HG03103 (cell line): Measurements from ENCODE around the gene NPHS2.
A peak's percentile ranks its signal among the peaks of the same experiment; 100 is the strongest.

Experiments used
- ATAC-seq: cut with Tn5 transposase; IDR thresholded peaks from one replicate; pipeline ENCODE4 v1.9.1; 2021; ENCODE audit warnings: low read depth; ENCODE audit not compliant: unreplicated experiment

The NPHS2 gene

DNA sequence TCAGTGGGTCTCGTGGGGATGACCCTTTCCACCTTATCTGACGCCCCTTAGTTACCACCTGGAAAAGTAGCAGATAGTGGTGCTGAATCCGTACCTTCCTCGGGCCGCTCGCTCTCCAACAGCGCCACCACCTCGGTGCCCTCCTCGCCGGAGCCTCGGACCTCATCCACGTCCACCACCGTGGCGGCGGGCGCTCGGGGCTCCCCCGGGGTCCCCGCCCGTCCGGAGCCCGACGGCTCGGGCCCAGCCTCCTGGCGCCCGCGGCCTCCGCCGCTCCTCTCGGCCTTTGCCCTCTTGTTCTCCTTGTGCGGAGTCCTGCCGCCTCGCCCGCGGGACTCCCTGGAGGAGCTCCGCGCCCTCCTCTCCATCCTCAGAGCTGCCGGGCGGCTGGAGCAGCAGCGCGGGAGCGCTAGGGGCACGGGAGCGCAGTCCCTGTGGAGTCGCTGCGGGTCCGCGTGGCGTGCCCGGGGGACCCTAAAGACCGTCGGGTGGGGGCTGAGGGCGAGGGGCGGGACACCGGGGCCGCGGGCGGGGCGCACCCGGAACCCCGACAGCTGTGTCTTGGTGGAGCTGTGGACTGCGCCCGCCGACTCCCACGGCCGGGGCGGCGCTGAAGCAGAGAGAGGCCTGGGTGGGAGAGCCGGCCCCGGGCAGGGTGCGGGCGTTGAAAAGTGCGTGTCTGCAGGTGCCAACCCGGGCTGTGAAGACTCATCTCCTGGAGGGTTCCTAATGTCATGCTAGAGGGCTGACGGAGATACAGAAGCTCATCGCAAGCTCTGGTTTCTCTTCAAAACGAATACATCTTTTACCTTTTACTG lies at the start of gene NPHS2:
NPHS2 (minus strand) TSS at position 452 of the 818 bp plus-strand sequence; CDS start at position 368, 84 bp downstream.
- ATAC-seq, result no peak

DNA sequence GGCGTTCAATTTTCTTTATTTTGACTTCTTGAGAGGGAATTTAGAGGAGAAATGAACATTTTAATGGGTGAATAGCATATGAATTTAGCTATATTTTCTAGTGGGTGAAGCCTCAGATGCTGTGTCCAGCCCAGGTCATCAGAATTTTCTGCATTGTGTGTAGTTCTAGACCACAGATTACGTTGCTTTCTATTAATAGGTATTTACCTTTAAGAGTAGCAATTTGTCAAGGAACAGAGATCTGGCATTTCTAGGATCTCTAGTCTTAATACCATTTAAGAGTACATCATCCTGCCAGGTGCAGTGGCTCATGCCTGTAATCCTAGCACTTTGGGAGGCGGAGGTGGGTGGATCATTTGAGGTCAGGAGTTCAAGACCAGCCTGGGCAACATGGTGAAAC lies 36.6 kb upstream of the NPHS2 start:
- ATAC-seq, result no peak

DNA sequence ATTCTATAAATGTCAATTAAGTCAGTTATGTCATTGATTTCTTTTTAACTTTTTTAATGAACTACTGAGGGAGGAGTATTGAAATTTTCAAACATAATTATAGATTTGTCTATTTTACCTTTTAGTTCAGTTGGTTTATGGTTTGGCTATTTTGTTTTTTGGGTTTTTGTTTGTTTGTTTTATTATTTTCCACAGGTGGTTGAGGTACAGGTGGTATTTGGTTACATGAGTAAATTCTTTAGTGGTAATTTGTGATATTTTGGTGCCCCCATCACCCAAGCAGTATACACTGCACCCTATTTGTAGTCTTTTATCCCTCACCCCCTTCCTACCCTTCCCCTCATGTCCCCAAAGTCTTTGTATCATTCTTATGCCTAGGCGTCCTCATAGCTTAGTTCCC lies 25.3 kb upstream of the NPHS2 start:
- ATAC-seq, result no peak

DNA sequence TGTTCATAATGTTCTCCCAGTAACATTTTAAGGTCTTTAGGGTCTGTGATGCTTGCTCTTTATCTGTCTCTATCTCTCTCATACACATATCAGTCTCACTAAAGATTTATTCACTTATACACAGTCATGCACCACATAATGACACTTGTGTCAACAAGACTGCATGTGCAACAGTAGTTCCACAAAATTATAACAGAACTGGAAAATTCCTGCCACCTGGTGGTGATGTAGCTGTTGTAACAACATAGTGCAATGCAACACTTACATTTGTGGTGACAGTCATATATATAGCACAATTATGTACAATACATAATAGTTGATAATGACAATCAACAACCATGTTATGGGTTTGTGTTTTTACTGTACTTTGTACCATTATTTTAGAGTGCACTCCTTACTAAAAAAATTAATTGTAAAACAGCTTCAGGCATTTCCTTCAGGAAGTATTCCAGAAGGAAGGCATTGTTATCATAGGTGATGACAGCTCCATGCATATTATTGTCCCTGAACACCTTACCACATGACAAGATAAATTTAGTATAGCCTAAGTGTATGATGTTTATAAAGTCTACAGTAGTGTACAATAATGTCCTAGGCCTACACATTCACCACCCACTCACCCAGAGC lies 24.0 kb upstream of the NPHS2 start:
- ATAC-seq, result no peak

DNA sequence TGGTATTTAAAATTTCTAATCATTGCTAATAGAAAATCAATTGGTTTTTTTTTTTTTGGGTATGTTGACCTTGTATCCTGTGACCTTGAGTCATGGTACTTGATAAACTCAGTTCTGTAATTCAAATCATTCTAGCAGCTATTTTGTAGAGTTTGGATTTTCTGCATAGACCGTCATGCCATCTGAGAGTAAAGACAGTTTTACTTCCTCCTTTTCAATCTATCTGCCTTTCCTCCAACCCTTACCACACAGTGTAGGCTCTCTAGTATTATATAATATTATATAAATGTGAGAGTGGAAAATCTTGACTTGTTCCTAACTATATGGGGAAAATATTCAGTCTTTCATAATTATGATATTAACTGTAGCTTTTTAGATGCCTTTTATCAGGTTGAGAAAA lies 22.9 kb upstream of the NPHS2 start:
- ATAC-seq, result peak; percentile 73

DNA sequence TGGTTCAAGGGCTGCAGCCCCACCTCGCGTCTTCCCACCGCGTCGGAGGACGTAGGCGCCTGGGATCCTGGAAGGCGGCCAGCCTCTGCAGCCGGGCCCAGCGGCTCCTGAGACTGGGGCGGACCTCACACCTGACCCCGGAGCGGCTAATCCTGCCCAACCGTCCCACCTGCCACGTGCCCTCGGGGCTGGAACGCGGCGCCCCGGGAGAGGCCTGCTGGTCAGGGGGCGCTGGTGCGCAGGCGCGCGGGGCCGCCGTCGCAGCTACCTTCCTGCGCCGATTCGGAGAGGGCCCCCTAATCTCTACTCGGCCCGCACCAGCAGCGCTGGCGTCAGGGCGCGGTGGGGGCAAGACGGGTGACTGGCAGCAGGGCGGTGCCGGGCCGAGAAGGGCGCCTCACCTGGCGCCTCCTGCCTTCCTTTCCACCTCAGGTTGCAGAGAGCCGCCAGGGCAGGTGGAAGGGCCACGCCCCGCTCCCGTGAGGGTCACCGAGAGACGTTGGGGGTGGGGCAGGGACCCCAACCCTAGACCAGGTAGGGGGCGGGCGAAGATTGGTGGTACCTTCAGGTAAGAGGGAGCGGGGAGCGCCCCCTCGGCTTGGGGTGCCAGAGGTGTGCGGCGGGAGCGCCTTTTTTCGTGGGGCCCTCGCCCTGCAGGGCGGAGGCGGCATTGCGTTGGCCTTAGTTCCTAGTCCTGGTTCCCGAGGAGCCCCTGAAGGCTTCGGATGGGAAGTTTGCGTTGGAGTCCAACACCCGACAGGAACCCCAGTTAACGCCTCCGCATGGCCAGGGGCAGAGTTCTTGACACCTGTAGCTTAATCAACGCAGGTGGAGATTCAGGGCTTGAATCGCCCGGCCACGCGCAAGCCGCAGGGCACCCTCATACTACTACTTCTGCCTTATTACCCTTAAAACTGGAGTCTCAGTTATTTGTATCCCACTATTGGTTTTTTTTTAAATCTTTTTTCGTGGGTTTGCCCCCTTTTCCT lies 16.1 kb upstream of the NPHS2 start, which contains the start of gene TDRD5:
TDRD5 (plus strand) TSS at position 241 of the 989 bp plus-strand sequence. CDS start 784 bp downstream, outside the sequence.
- ATAC-seq, result no peak

DNA sequence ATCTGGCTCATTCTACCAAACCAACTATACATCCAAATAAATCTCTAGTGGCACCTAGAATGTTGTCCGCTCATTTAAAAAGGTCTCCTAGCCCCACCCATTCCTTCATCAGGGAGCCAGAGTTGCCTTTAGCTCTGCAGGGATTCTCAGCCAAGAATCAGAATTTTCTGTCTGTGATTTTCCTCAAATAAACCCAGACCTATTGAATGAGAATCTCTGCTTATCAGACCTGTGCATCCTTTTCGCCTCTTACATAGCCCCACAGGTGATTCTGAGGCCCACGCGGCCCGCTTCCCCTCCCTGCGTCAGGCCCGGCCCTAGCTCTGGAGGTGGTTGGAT lies 15.5 kb upstream of the NPHS2 start:
- ATAC-seq, result no peak

DNA sequence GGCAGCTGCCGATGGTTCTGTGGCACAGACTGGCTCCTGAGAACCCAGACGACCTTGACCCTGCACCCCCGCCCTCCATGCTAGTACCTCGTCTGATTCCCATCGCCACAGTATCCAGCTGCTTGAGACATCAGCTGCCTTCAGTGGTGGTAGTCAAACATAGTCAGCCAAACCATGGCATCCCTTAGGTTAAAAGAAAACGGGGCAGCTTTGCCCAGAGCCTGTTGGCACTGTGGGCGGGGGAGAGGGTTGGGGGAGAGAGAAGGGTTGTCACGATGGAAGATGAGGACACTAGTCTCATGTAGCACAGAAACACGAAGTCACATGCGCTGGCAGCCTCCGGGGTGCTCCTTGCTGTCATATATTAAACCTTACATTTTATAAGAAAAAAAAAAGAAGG lies 14.9 kb upstream of the NPHS2 start:
- no peak for ATAC-seq

DNA sequence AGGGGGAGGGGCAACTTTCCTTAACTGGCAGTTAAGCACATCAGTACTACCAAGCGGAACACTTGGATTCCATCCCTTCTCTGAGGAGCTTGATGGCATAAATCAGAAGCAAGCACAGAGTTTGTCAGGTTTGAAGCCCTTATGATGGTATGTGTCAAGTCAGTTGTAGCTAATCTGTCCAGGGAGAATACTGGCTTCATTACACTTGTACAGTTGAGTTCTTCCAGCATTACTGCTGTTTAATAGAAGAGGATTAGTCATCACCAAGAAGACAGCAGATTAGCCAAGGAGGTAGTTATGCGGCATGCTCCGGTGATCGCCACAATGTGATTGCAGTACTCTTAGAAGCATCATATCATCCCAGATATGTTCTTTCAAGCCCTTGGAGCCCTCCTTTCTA lies 13.8 kb upstream of the NPHS2 start:
- no peak for ATAC-seq

DNA sequence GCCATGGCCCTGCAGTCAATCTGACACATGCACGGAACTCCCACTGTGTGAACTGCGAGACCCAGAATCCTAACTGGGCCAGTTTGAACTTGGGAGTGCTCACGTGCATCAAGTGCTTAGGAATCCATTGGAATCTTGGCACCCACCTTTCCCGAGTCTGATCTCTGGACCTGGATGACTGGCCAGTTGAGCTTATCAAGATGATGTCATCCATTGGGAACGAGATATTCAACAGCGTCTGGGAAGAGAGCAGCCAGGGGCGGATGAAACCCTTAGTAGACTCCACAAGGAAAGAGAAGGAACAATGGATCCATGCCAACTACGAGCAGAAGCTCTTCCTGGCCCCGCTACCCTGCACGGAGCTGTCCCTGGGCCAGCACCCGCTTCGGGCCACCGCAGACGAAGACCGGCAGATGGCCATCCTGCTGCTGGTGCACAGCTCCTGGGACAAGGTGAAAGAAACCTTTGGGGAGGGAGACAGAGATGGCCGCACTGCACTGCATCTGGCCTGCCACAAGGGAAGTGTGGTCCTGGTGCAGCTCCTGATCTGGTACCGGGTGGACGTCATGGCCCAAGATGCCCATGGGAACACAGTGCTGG lies 12.8 kb upstream of the NPHS2 start:
- ATAC-seq, result no peak

DNA sequence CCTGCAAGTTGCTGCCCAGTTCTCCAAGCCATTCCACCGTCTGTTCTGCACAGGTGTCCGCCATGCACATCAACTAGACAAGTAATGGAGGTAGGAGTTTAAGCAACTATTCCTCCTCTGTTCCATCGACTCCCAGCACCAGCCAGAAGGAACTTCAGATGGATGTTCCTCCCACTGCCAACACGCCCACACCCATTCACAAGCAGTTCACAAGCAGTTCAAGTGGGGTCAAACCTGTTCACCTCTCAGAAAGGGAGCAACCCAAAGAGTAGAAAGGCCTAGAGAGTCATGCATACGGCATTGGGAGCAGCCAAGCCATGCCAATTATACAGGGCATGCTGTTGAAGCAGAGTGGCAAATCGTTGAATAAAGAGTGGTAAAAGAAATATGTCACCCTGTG lies 11.6 kb upstream of the NPHS2 start:
- no peak for ATAC-seq

DNA sequence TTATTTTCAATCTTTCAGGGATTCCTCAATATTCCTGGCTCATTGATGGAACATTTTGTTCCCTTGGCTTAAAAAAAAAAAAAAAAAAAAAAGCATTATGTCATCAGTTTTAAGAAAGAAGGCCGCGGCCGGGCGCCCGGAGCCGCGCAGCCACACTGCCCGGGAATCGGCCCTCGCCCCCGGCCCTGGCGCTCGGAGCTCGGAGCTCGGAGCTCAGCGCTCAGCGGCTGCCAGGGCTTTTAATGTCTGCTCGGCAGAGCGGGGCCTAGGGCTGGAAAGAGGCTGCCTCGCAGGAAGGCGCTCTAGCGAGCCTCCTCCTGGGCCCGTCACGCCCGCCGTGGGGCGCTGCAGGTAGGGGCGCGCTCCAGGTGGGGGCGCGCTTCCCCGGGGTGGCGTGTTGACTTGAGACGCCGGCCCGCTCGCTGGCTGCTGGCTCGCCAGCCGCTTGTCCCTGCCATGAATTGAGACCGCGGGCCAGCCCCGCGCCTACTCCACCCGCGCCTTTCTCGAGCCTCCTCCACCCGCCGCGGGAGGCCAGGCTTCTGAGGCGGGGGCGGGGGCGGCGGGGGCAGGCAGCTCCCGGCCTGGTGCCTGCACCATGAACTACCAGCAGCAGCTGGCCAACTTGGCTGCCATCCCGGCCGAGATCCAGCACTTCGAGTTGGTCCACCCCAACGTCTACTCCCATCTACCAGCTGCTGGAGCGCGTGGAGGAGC lies 10.5 kb upstream of the NPHS2 start:
- no peak for ATAC-seq

DNA sequence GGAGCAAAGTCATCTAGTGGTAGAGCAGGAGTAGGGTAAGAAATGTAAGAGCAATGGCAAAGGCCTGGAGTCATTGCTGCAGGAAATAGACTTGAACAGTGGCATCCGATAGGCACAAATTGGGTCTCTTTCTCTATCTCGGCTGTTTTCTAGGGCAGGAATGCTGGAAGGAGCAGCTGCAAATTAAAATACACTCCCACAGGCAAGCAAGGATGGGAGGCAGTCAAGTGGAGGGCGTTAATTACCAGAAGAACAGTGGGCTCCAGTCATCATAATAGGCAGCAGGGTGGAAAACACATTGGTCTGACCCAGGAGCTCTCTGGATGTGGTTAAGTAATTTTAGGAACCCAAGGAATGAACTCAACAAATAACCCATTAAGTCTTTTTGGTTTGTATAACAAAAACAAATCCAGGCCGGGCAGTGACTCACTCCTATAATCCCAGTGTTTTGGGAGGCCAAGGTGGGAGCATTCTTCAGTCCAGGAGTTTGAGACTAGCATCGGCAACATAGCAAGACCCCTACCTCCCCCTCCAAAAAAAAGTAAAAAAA lies 8.1 kb upstream of the NPHS2 start:
- no peak for ATAC-seq

DNA sequence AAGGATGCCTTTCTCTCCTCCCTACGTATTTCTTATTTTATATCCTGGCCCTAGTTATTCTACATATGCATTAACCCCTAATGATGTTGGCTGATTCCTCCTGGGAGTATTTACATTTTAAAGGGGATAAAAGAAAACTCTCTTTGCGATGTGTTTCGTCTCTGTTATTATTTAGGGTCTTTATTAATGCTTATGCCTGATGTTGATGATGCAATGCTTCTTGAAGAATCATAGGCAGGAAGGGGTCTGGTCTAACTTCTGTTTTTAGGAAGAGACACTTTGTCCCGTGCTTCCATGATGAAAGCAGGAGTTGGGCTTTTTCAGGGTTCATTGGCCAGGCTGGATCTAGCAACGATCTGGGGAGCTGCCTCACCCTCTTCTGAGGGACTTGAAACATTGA lies 761 bp upstream of the NPHS2 start:
- ATAC-seq, result no peak

DNA sequence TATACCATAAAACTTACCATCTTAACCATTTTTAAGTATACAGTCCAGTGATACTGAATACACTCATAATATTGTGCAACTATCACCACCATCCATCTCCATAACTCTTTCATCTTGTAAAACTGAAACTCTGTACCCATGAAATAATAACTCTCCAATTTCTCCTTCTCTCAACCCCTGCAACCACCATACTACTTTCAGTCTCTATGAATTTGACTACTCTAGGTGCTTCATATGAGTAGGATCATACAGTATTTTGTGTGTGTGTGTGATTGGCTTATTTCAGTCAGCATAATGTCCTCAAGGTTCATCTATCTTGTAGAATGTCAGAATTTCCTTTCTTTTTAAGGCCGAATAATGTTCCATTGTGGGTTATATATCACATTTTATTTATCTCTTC lies 17.7 kb downstream of the NPHS2 start:
- no peak for ATAC-seq

DNA sequence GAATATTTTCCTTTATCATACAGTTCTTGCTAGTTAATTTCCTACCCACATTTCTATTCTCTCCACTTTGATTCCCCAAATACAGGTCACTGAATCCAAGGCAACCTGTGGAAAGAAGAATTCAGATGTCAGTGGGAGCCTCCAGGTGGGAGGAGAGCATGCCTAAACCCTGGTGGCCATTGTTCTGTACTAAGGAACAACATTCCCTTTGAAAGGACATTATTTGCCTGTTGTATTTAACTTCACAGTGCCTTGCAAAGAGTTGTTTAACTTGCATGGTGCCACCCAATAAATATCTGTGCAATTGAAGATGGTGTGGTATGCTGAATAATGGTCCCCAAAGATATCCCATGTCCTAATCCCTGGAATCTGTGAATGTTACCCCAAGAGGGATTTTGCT lies 21.3 kb downstream of the NPHS2 start:
- ATAC-seq, result no peak

DNA sequence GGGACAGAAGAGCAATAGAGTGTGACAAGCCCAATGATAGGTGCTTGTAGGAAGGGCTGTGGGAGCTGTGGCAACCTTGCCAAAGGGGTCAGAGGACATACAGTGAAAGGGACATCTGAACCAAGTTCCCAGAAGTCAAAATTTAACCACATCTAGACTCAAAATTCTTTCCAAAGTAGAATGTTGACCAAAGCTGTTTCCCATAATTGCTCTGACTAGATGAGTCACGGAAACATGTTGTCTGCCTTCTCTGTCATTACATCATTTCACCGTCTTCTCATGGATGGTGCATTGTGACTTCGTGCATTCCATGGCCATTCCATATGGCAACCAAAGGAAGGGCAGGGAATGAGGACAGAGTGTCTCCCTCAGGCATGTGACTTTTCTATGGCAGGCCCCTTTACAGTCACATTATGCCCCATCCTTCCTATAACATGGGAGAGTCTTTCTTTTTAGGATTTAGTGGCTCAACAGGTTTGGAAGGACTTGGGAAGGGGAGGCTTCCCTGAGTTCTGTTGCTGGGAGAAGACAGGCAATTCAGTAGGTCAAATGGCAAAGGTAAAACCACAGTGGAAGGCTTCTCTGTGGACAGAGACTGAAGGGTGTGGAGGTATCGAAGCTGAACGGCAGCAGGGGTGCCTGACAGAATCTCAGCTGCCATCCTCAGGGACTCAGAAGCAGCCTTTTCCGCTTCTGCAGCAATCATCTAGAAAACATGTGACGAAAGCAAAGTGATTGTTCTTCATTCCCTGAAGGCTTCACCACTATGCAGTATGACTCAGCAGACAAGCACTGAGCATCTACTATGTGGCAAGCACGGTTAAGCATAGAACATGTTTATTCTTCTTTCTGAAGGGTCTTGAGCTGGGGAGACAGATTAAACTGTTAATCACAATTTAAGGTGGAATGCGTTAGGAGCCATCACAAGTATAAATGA lies 24.7 kb downstream of the NPHS2 start:
- ATAC-seq, result peak; percentile 60

DNA sequence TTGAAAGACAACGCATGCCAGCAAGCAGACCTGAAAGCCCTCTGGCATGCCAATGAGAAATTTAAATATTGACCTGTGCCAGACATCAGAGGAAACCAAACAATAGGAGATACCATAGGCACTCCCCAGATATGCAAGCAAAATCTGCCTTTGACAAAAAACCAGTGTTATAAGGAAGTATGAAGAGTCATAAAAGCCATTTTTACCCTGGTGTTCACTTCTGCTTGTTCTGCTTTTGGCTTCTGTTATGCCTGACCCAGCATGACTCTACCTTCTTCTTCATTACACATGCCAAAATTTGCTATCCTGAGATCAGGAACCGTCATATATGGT lies 26.4 kb downstream of the NPHS2 start:
- ATAC-seq, result no peak
